ENCODE results near the gene ERC2.

ERC2 gene

GRCh38 chr3:56130036-56130435 is 338.2 kb downstream of the ERC2 start:
- in situ Hi-C loops (cut with MboI; ENCODE audit: low sequenced_read_pairs): no loop called here

GRCh38 chr3:56126632-56127031 is 341.6 kb downstream of the ERC2 start:
- in situ Hi-C loops (cut with MboI; ENCODE audit: low sequenced_read_pairs): no loop called here

- in situ Hi-C loops (cut with MboI; ENCODE audit: low sequenced_read_pairs): no loop called here
These were observed 342.8 kb downstream of the ERC2 start for GRCh38 chr3:56125358-56126005.

GRCh38 chr3:56124546-56124945 is 343.7 kb downstream of the ERC2 start:
- in situ Hi-C loops (cut with MboI; ENCODE audit: low sequenced_read_pairs): no loop called here

GRCh38 chr3:56123487-56123886 is 344.8 kb downstream of the ERC2 start:
- in situ Hi-C loops (cut with MboI; ENCODE audit: low sequenced_read_pairs): no loop called here

- in situ Hi-C loops (cut with MboI; ENCODE audit: low sequenced_read_pairs): no loop called here
These were observed 345.4 kb downstream of the ERC2 start for GRCh38 chr3:56122911-56123310.

- in situ Hi-C loops (cut with MboI; ENCODE audit: low sequenced_read_pairs): no loop called here
These were observed 346.6 kb downstream of the ERC2 start for GRCh38 chr3:56121716-56122115.

- in situ Hi-C loops (cut with MboI; ENCODE audit: low sequenced_read_pairs): no loop called here
These were observed 348.5 kb downstream of the ERC2 start for GRCh38 chr3:56119575-56120349.

GRCh38 chr3:56118968-56119367 is 349.3 kb downstream of the ERC2 start:
- in situ Hi-C loops (cut with MboI; ENCODE audit: low sequenced_read_pairs): no loop called here

GRCh38 chr3:56115698-56116097 is 352.6 kb downstream of the ERC2 start:
- in situ Hi-C loops (cut with MboI; ENCODE audit: low sequenced_read_pairs): no loop called here

- in situ Hi-C loops (cut with MboI; ENCODE audit: low sequenced_read_pairs): no loop called here
These were observed 353.1 kb downstream of the ERC2 start for GRCh38 chr3:56115199-56115598.

GRCh38 chr3:56113908-56114307 is 354.4 kb downstream of the ERC2 start:
- in situ Hi-C loops (cut with MboI; ENCODE audit: low sequenced_read_pairs): no loop called here

GRCh38 chr3:56113231-56113630 is 355.0 kb downstream of the ERC2 start:
- in situ Hi-C loops (cut with MboI; ENCODE audit: low sequenced_read_pairs): no loop called here

GRCh38 chr3:56111606-56112304 is 356.5 kb downstream of the ERC2 start:
- in situ Hi-C loops (cut with MboI; ENCODE audit: low sequenced_read_pairs): no loop called here

- in situ Hi-C loops (cut with MboI; ENCODE audit: low sequenced_read_pairs): no loop called here
These were observed 357.4 kb downstream of the ERC2 start for GRCh38 chr3:56110886-56111285.

GRCh38 chr3:56107157-56107556 is 361.1 kb downstream of the ERC2 start:
- in situ Hi-C loops (cut with MboI; ENCODE audit: low sequenced_read_pairs): no loop called here

GRCh38 chr3:56102032-56102431 is 366.2 kb downstream of the ERC2 start:
- in situ Hi-C loops (cut with MboI; ENCODE audit: low sequenced_read_pairs): no loop called here

GRCh38 chr3:56101576-56101975 is 366.7 kb downstream of the ERC2 start:
- in situ Hi-C loops (cut with MboI; ENCODE audit: low sequenced_read_pairs): no loop called here

- in situ Hi-C loops (cut with MboI; ENCODE audit: low sequenced_read_pairs): no loop called here
These were observed 371.3 kb downstream of the ERC2 start for GRCh38 chr3:56096999-56097398.

- in situ Hi-C loops (cut with MboI; ENCODE audit: low sequenced_read_pairs): no loop called here
These were observed 374.1 kb downstream of the ERC2 start for GRCh38 chr3:56094170-56094569.

GRCh38 chr3:56089739-56090138 is 378.5 kb downstream of the ERC2 start:
- in situ Hi-C loops (cut with MboI; ENCODE audit: low sequenced_read_pairs): no loop called here
